Osteocyte (in vitro differentiated cells): Measurements from ENCODE around the gene XRCC4. TPM values are rescaled to one million over a fixed set of nuclear protein-coding genes. Genes with fewer than 3 reads are reported as not detected.

Experiments
- DNase-seq: peaks from one replicate; pipeline ENCODE4 v3.0.0; 2021; ENCODE audit warnings: mixed read lengths; ENCODE audit not compliant: unreplicated experiment; ENCODE audit errors: extremely low spot score
- H3K27ac Mint-ChIP-seq: one replicate; pipeline ENCODE4 v1.8.0; 2021; ENCODE audit warnings: mild to moderate bottlenecking, mixed read lengths; ENCODE audit not compliant: unreplicated experiment
- H3K27me3 Mint-ChIP-seq: one replicate; pipeline ENCODE4 v1.8.0; 2021; ENCODE audit warnings: mixed read lengths; ENCODE audit not compliant: unreplicated experiment
- H3K36me3 Mint-ChIP-seq: one replicate; pipeline ENCODE4 v1.8.0; 2021; ENCODE audit warnings: mixed read lengths; ENCODE audit not compliant: unreplicated experiment
- H3K4me1 Mint-ChIP-seq: one replicate; pipeline ENCODE4 v1.8.0; 2021; ENCODE audit warnings: mixed read lengths; ENCODE audit not compliant: unreplicated experiment
- H3K4me3 Mint-ChIP-seq: one replicate; pipeline ENCODE4 v1.8.0; 2021; ENCODE audit warnings: mild to moderate bottlenecking, moderate library complexity, mixed read lengths; ENCODE audit not compliant: unreplicated experiment
- H3K9me3 Mint-ChIP-seq: one replicate; pipeline ENCODE4 v1.8.0; 2021; ENCODE audit warnings: mixed read lengths; ENCODE audit not compliant: unreplicated experiment
- total RNA-seq: library from RNA; stranded (reverse); gene quantifications from 2 replicates; pipeline ENCODE4 v1.2.1, GENCODE V29; 2021
- TF ChIP-seq, protein P1 (sequence below): fragments of 200-600 bp; sonication (generic); IDR thresholded peaks from 2 replicates; pipeline ENCODE4 v1.5.0; 2021; ENCODE audit warnings: antibody characterized with exemption, mild to moderate bottlenecking, moderate library complexity

The XRCC4 gene
- total RNA-seq, 1 donor from 2014 or later = 4.2 TPM

DNA sequence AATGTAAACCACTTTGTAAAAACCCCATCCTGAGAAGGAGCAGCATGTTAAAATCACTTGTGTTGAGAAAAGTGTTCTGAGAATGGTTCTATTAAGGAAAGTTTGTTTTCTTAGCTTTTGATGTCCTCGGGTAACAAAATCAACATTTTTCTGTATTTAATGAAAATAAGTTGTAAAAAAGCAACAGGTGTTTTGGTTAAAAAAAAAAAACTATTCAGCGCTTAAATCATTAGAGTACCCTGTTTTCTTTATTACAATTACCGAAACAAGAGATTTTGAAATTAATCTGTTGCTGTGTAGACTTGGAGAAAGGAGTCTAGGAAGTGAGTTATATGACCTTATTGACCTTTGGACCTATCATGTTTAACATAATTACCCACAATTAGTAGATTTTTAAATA is 167.7 kb downstream of the XRCC4 start:
- no peak overlapping the region for H3K27ac Mint-ChIP-seq
- TF ChIP-seq, protein P1, sequence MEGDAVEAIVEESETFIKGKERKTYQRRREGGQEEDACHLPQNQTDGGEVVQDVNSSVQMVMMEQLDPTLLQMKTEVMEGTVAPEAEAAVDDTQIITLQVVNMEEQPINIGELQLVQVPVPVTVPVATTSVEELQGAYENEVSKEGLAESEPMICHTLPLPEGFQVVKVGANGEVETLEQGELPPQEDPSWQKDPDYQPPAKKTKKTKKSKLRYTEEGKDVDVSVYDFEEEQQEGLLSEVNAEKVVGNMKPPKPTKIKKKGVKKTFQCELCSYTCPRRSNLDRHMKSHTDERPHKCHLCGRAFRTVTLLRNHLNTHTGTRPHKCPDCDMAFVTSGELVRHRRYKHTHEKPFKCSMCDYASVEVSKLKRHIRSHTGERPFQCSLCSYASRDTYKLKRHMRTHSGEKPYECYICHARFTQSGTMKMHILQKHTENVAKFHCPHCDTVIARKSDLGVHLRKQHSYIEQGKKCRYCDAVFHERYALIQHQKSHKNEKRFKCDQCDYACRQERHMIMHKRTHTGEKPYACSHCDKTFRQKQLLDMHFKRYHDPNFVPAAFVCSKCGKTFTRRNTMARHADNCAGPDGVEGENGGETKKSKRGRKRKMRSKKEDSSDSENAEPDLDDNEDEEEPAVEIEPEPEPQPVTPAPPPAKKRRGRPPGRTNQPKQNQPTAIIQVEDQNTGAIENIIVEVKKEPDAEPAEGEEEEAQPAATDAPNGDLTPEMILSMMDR = no peak

DNA sequence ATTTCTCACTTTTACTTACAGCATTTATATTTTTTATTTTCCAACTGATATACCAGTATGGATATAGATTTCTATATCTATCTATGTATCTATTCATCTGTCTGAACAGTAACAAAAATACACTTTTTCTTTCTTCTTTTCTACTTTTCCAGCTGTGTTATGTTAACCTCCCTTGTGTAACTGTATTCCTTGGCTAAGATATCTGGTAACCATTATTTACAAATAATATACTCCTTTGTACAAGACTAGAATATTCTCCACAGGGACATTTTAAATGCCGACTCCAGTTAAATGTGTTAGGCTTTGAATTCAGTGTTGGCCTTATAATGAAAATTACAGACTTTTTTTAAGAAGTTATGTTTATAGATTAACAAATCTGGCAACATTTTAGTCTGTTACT is 168.7 kb downstream of the XRCC4 start:
- no peaks in the 10 kb centered on the region for H3K27me3 Mint-ChIP-seq
- no peaks in the 10 kb centered on the region for H3K36me3 Mint-ChIP-seq
- DNase-seq = no peak

More for the DNA sequence above, 167.7 kb downstream of the XRCC4 start:
- Mint-ChIP-seq H3K27me3 (no peaks in the 10 kb centered on the region), H3K36me3 (no peaks in the 10 kb centered on the region), H3K9me3 (no peaks in the 10 kb centered on the region), H3K4me1 (peaks cover 13% of the 10 kb centered on the region), H3K4me3 (no peak overlapping the region)
- DNase-seq = no peak

DNA sequence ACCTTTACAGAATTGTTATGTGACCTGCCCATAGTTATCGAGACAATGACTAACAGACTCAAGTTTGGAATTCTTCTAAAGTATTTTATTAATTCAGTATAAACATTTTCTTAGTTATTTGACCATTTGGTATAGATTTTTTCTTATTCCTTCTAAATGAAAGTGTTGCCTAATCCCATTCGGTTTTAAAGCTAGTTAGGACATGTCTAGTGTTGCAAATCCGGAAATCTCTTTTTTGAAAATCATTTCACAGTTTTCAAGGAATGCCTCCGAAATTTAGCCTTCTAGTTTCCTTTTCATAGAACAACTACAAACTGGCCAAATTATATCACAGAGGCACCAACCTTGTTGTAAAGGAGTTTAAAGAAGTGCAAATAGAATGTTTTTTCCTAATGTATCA is 171.8 kb downstream of the XRCC4 start:
- Mint-ChIP-seq H3K4me1 (peaks cover 14% of the 10 kb centered on the region), H3K9me3 (no peaks in the 10 kb centered on the region), H3K27me3 (no peaks in the 10 kb centered on the region), H3K27ac (no peak overlapping the region), H3K36me3 (no peaks in the 10 kb centered on the region), H3K4me3 (no peak overlapping the region)
- TF ChIP-seq, protein P1 = no peak
- DNase-seq = no peak

More for the DNA sequence above, 168.7 kb downstream of the XRCC4 start:
- no peak overlapping the region for H3K27ac Mint-ChIP-seq
- TF ChIP-seq, protein P1 = no peak
- peaks cover 14% of the 10 kb centered on the region for H3K4me1 Mint-ChIP-seq
- H3K9me3 Mint-ChIP-seq = no peaks in the 10 kb centered on the region
- no peak overlapping the region for H3K4me3 Mint-ChIP-seq

DNA sequence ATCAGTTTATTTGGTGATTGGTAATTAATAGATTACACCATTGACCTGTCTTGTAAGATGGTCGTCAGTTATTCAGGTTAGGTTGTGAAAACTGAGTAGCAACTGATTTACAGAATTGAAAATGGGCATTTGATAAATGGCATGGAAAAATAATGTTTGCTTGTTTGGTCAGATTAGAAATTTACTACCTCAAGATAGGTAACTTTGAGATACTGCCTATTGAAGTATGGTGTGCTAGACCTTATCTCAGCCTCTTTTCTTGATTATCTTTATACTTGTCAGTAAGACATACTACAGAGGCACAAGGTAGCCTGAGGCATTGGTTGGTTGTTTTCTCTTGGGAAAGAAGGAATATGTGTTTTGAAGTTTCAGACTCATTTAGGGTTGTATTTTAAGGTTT is 174.5 kb downstream of the XRCC4 start:
- no peak overlapping the region for H3K27ac Mint-ChIP-seq
- H3K4me1 Mint-ChIP-seq = peaks cover 10% of the 10 kb centered on the region
- H3K4me3 Mint-ChIP-seq = no peak overlapping the region
- DNase-seq = no peak
- TF ChIP-seq, protein P1 = no peak
- no peaks in the 10 kb centered on the region for H3K9me3 Mint-ChIP-seq
- H3K36me3 Mint-ChIP-seq = no peaks in the 10 kb centered on the region
- H3K27me3 Mint-ChIP-seq = no peaks in the 10 kb centered on the region

DNA sequence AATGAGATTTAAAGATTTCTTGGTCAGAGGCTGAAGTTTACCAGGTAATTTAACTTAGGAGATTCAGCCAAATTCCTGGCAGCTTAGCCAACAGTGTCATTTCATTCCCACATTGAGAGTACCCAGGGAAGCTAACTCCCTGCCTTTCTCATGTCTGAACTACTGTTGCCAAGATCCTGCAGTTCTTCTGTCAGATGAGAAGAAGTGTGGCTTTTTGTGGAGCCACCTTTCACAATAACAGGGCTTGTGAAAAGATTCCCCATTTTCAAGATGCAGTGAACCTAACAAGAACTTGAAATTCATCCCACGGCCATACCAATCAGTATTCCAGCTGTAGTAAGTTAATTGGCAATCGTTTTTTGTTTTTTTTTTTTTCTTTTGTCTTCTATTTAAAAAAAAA is 176.4 kb downstream of the XRCC4 start:
- peaks cover 10% of the 10 kb centered on the region for H3K4me1 Mint-ChIP-seq
- H3K27ac Mint-ChIP-seq = no peak overlapping the region
- no peaks in the 10 kb centered on the region for H3K9me3 Mint-ChIP-seq
- TF ChIP-seq, protein P1 = no peak
- no peaks in the 10 kb centered on the region for H3K36me3 Mint-ChIP-seq
- no peak overlapping the region for H3K4me3 Mint-ChIP-seq
- H3K27me3 Mint-ChIP-seq = no peaks in the 10 kb centered on the region
- DNase-seq = no peak
